Cortex of kidney (tissue), 1 donor: Measurements from ENCODE around the gene ABLIM3.

ENCODE experiments used
- DNase-seq: peaks from one replicate; lab custom pipeline; 2025; lab: John Stamatoyannopoulos, UW

Gene ABLIM3

GRCh38 chr5:149141224-149141956 is at the start of gene ABLIM3:
TSS of gene ABLIM3 (plus strand) at chr5:149141493. CDS start at chr5:149142096, 603 bp downstream.
- DNase-seq = no peak

DNA sequence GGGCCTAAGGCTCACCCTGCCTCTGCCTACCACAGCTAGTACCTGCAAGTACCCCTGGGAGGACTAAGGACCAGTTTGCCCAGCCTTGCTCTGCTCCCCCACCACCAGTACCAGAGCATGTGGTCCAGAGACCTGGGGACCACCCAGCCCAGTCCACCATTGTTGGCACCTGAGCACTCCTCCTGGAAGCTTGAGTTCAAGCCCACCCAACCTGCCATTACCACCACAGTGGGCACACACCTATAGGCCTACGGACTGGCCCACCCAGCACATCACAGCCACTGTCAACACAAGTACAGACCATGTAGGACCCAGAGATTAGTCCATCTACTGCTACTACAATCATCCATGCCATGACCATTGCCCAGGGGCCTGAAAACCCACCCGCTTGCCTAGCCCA is 47.7 kb upstream of the ABLIM3 start:
- no peak for DNase-seq

GRCh38 chr5:149094996-149095395 is 46.3 kb upstream of the ABLIM3 start:
- DNase-seq = no peak

- DNase-seq = no peak
Measured at GRCh38 chr5:149099920-149100319, 41.4 kb upstream of the ABLIM3 start.

DNA sequence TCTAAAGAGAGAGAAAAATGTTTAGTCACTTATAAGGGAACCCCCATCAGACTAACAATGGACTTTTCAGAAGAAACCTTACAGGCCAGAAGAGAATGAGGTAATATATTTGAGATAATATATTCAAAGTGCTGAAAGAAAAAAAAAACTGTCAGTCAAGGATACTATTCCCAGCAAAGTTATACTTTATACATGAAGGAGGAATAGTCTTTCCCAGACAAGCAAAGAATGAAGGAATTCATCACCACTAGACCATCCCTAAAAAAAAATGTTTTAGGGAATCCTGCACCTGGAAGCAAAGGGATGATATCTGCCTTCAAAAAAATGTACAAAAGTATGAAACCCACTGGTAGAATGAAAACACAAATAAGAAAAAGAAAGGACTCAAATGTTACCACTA is 41.0 kb upstream of the ABLIM3 start:
- no peak for DNase-seq

GRCh38 chr5:149108651-149109280 is 32.5 kb upstream of the ABLIM3 start:
- no peak for DNase-seq

- no peak for DNase-seq
Measured at GRCh38 chr5:149110406-149110805, 30.9 kb upstream of the ABLIM3 start.

DNA sequence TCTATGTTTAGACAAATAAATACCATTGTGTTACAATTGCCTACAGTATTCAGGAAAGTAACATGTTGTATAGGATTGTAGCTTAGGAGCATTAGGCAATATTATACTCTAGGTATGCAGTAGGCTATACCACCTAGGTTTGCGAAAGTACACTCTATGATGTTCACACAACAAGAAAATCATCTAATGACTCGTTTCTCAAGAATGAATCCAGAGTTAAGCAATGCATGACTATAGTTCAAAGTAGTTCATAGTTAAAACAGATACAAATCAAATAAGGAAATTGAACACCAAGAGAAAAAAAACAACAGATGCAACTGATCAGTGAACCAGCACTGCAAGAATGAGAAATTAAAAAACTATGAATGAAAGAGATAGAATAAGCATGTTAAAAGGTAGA is 27.6 kb upstream of the ABLIM3 start:
- no peak for DNase-seq

GRCh38 chr5:149114403-149115312 is 26.6 kb upstream of the ABLIM3 start:
- DNase-seq = no peak

DNA sequence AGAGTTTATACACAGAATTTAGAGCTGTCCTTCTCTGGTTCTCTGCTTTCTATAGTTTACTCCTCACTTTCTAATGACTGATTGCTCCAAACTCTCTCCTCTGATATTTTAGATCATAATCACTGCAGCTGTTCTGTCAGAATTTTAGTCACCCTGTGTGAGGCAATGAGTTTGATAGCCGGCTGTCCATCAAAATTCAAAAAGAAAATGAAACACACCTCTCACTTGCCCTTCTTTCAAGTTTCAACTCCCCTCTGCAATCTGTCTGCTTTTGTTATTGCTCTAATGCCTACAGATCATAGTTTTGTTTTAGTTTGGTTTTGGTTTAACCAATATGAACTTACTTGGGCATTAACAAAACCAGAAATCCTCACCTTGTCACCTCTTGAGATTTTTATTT is 23.3 kb upstream of the ABLIM3 start:
- DNase-seq = no peak

- DNase-seq = no peak
Measured at GRCh38 chr5:149118463-149118862, 22.8 kb upstream of the ABLIM3 start.

DNA sequence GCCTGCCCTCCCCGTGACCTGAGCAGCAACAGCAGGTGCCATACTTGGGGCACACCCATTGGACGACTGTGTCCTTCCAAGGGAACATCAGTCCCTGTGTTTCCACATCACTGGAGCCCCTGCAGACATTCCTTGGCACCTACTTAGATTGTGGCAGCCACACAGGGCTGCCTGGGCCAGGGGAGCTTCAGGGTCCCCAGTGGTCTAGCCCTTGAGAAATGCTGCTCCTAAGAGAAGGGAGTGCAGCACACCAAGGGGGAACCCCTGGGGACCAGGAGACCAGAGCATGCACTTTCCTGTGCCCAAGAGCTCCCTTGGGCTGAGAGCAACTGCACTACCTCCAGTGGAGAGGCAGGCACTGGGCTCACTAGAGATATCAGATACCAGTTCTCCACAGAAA is 20.1 kb upstream of the ABLIM3 start:
- no peak for DNase-seq

DNA sequence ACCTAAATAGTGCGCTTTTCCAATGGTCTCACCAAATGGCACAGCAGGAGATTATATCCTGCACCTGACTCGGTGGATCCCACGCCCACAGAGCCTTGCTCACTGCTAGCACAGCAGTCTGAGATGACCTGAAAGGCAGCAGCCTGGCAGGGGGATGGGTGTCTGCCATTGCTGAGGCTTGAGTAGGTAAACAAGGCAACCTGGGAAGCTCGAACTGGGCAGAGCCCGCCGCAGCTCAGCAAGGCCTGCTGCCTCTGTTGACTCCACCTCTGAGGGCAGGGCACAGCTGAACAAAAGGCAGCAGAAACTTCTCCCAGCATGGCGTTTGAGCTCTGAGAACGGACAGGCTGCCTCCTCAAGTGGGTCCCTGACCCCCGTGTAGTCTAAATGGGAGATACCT is 18.1 kb upstream of the ABLIM3 start:
- no peak for DNase-seq

DNA sequence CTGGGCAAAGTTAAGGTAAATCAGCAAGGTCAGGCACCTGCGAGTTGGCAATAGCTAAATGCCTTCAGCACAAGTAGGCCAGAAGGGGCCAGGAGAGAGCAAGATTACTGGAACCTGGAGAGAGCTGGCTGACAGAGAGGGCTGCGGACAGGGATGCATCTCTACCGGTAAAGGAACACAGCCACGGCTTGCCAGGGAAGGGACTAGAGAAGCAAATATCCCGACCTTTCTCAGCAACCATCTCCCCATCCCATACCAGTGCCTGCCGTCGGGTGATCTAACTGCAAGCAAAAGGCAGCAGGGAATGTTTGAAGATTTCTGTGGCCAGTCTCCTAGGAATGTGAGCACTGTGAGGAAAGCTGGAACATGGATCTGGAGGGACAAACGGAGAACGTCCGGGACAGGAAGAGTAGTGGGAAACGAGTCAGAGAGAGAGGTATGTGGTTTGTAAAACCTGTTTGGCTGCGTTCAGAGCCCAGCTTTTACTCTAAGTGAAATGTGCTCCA is 15.9 kb upstream of the ABLIM3 start:
- DNase-seq = no peak

GRCh38 chr5:149126906-149127305 is 14.4 kb upstream of the ABLIM3 start:
- DNase-seq = no peak

GRCh38 chr5:149127394-149127955 is 13.8 kb upstream of the ABLIM3 start:
- no peak for DNase-seq

DNA sequence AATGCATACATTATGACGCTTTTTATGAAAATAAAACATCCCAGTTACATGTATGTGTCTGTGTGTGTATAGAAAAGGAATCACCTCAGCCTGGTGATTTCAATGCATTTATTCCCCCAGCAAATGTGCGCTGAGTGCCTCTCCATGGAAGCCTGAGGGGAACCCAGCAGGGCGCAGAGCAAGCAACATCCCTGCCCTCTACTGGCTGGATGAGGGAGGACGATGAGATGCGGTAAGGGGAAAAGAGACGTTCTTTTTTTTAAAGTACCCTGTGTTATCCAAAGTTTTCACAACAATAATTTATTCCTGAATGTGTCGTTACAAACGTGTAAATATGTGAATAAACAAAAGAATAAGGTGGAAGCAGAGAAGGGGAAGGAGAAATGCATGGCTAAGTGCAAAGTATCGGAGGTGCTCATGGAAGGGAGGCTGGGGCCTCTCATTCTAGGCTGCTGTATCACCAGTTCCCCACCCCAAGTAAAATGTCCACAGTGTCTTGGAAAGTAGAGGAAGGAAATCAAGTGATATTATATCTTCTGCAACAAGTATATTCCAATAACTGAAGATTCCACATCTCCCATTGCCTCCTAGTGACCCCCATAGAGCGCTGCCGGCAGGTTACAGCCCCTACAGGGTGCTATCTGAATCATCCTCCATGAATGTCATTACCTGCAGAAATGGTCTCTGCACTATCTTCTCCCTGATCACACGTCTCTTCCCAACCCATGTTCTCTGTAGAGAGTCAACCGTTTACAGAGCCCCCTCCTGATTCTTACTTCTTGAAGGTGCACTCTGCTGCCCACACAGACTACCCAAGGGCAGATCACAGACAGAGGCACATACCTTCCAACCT is 13.0 kb upstream of the ABLIM3 start:
- no peak for DNase-seq

- DNase-seq = no peak
Measured at GRCh38 chr5:149129181-149129580, 12.1 kb upstream of the ABLIM3 start.

GRCh38 chr5:149130121-149130914 is 11.0 kb upstream of the ABLIM3 start:
- no peak for DNase-seq

DNA sequence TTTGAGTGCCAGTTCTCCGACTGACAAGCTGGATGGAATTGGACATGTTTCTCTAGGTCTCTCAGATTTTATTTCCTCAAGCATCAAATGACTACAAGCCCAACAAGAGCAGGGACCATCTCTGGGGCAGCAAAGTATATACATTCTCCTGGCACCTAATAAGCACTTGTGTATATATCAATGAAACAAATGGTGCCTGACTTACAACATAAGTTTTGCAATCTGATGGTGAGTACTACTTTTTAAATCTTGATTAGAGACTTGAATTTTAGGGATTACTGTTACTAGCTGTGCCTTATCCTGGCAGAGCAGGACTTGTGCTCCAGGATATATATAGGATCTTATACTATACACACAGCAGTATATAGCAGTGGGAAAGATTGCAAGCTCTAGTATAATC is 8.8 kb upstream of the ABLIM3 start:
- DNase-seq = no peak
